Cardiac fibroblast (primary cell): ENCODE data around the gene NME7.
A peak's percentile ranks its signal among the peaks of the same experiment; 100 is the strongest.

Source experiments
- DNase-seq, 2 donors: peaks; one replicate each; pipeline versions ENCODE4 v3.0.0 to v3.0.0-alpha.2; 2010; ENCODE audit warnings: low read depth in 2 of 2
- H3K4me3 ChIP-seq, 2 donors: replicated peaks in 1 of 2; 1 replicate in 1 of 2; 2 replicates in 1 of 2; pipeline ENCODE4 v1.5.1; 2011; ENCODE audit warnings: low read depth in 2 of 2, low read length in 2 of 2, mild to moderate bottlenecking in 2 of 2, moderate library complexity in 1 of 2
- TF ChIP-seq, protein P1 (sequence below): IDR thresholded peaks from one replicate; pipeline ENCODE4 v1.5.1; 2011; ENCODE audit warnings: low read depth, mild to moderate bottlenecking, low read length, inconsistent platforms

NME7 gene

DNA sequence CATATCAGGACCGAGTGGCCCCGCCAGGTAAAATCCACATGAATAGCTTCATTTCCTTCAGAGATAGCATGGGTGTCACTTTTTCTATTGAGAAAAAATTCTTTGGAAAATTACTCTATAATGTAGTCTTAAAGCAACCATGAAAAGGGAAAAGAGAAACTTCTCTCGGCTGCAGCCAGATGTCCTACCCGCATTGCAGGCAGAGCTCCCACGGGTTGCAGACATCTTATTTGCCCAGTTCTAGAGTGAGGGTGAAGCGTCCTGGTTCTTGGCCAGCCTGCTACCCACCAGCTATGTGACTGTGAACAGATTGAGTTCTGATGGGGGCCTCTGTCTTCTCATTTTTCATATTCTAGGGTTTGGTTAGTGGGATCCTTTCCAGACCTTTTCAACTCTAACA is 256.1 kb downstream of the NME7 start:
- TF ChIP-seq, protein P1, sequence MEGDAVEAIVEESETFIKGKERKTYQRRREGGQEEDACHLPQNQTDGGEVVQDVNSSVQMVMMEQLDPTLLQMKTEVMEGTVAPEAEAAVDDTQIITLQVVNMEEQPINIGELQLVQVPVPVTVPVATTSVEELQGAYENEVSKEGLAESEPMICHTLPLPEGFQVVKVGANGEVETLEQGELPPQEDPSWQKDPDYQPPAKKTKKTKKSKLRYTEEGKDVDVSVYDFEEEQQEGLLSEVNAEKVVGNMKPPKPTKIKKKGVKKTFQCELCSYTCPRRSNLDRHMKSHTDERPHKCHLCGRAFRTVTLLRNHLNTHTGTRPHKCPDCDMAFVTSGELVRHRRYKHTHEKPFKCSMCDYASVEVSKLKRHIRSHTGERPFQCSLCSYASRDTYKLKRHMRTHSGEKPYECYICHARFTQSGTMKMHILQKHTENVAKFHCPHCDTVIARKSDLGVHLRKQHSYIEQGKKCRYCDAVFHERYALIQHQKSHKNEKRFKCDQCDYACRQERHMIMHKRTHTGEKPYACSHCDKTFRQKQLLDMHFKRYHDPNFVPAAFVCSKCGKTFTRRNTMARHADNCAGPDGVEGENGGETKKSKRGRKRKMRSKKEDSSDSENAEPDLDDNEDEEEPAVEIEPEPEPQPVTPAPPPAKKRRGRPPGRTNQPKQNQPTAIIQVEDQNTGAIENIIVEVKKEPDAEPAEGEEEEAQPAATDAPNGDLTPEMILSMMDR: no peak
- DNase-seq: no peak
- no peak overlapping the region for H3K4me3 ChIP-seq

DNA sequence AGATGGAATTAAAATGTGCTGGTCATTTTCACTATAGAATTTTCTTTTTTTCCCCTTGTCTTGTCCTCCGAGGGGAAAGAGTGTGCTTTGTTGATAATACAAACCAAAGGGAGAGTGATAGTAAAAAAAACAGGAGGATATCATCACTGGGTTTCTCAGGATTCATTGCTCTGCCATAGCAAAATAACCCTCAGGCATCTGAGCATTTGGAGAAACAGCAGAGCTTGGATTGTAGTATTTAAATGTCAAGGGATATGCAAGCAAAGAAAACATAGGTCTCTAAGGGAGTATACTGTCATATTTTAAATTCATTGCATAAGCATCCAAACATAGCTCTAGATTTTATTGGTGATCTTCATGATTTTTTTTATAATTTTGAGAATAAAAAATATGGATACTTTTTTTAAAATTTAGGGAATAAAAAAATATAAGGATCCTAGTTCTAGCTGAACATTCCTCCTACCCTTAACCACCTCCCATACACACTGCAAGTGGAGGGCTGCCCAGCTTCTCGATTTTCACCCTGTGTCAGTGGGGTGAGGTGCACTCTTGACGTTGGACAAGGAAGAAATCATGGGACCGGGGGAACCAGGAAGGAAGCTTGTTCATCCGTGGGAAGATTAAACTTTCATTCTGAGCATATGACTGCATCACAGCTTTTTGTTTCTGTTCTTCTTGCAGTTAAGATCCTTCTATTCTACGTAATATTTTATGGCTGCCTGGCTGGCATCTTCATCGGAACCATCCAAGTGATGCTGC is 256.7 kb downstream of the NME7 start:
- peak; percentile 56 to 78 for DNase-seq
- H3K4me3 ChIP-seq: no peak overlapping the region
- TF ChIP-seq, protein P1: no peak

DNA sequence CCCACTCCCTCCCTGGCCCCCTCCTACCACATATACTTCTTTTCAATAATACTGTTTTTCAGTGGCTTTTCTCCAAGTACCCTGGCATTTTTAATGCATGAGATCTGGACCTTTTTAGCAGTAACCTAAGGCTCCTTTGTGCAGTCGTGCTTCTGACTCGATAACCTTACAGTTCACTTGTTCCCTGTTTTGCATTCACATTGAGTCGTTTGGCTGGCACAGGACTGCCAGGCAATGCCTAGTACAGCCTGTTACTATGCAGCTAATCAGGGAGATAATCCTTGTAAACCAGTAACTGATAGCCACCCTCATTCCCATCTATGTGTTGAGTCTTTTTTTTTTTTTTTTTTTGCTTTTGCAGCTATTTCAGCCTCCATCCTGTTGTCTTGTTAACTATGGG is 257.4 kb downstream of the NME7 start:
- TF ChIP-seq, protein P1: no peak
- peak overlapping the region in 1 of 2 donors; percentile 22 for H3K4me3 ChIP-seq
- no peak for DNase-seq

DNA sequence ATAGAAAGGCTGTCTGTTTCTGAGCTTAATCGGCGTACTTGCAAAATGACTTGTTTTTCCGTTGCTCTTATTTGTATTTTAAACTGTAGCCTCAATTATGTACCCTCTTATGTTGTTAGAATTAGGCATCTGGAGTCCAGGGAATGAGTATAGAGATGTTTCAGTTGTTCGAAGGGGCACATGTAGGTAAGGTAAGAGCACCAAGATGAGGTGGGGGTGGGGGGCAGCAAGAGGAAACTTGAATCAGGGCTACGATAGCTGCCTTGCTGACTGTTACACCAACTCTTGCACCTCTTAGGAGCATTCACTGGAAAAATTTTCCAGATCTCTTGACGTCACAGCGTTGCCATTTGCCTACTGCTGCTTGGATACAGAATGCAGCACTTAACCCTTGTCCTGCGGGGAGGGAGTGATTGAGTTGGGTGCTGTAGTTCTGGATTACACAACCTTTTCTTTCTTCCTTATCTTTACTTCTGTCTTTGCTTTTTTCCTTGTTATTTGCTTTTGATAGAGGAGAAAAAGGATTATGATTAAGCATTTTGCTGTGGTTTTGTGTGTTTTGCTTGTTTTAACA is 257.9 kb downstream of the NME7 start:
- H3K4me3 ChIP-seq: peak overlapping the region in 1 of 2 donors; percentile 26
- TF ChIP-seq, protein P1: no peak
- peak; percentile 86 to 93 for DNase-seq

DNA sequence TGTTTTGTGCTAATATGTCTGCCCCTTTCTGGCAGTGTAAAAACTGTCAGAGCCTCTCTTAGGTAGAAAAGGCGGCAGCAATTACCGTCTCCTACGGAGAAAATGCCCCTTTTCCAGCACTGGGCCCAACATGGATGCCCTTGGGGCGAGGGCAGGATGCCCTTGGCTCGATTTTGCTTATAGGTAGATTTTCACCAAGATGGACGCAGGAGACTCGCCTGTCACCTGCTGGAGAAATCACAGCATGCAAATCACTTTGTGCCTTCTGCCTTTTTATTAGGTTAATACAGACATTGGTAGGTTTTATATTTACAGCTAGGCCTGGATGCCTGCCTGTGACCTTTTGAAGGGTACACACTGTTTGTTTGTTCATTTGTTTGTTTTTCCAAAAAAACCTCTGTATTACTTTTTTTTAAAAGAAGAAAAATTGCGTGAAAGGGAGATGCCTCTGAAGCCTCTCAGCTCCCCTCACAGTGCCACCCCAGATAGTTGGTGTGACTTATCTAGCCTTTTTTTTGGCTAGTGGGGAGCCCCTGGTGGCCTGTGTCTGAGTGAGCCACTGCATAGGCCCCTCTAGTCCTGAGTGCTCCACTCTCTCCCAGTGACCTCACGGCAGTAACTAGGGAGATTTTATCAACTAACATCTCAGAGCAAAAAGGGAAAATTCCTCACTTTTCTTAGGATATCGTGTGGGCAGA is 258.6 kb downstream of the NME7 start:
- DNase-seq: peak in 1 of 2 donors; percentile 43
- TF ChIP-seq, protein P1: peak; percentile 19
- H3K4me3 ChIP-seq: peak overlapping the region in 1 of 2 donors; percentile 81

DNA sequence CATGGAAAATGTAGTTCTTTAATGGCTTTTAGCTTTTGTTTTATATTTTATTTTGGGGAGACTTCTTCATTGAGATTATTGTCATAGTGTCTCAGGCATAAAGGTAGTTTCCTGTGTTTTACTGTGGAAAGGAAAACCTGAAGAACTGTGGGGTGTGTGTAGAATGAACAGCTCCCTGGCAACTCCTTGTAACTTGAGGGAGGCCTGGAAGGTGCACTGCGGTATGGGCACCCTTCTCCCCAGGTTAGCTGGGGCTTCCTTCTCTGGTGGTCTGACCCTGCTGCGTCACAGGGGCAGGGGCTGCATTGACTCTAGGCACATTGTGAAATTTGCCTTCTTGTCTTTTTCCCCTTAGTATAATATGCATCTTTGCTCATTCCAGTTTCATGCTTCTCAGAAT is 259.4 kb downstream of the NME7 start:
- TF ChIP-seq, protein P1: no peak
- DNase-seq: no peak
- peak overlapping the region; percentile 69 to 81 for H3K4me3 ChIP-seq
